NCI-H446 (cell line): ENCODE measurements around the gene FILIP1.

ENCODE experiments used
- DNase-seq, 2 experiments: peaks; one replicate each; lab custom pipeline; 2025; lab: John Stamatoyannopoulos, UW

FILIP1 gene

GRCh38 chr6:75337835-75338580, 155.6 kb downstream of the FILIP1 start:
- no peak for DNase-seq

DNA sequence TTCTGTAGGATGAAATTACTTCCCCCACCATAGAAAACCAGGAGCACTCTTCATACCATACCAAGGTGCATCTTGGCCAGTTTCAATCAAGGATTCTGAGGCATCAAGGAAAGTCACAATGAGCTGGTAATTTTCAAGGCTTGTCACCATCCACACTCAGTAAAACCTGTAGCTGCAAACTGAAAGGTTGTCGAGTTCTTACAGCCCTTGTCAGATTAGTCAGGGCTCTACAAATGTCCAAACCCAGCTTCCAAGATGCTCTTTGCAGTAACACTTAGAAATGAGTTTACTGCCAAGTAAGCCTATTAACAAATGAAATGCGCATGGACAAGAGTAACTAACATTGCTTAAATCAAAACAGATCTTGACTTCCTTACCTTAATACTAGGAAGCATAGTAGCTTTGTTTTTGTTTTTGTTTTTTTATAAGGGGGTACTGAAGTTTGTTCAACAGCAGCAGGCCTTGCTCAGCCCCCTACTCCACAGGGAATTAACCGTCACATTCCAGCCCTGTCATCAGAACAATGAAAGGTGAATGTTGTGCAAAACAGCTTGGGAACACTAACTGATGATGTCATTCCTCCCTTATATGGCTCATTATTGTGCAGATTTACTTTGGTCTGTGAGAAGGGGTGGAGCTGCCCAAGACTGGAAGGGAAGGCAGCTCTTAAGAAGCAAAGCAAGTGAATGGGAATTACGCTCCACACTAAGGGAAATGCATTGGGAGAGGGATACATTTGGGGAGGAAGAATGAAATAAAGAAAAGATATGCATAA, 159.1 kb downstream of the FILIP1 start:
- DNase-seq = no peak

DNA sequence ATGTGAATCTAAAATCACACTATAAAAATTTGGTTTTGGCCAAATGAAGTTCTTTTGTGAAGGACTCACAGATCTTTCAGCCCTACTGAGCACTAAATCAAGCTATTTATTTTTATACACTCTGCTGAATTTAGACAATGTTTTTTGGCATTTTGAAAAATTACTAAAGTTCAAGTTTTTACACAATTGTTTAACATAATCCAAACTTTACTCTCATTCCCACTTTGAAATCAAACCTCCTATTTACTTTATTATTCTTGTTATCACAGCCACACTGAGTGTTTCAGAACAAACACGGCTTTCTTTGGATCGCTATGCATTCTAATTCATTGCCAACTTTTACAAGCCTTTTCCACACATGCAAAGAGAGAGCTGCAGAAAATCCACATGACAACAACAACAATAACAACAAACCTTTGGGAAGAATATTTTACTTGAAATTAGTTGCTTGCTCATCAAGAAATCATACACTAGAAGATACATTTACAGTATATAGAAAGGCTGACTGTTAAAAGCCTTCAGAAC, 159.9 kb downstream of the FILIP1 start:
- no peak for DNase-seq

DNA sequence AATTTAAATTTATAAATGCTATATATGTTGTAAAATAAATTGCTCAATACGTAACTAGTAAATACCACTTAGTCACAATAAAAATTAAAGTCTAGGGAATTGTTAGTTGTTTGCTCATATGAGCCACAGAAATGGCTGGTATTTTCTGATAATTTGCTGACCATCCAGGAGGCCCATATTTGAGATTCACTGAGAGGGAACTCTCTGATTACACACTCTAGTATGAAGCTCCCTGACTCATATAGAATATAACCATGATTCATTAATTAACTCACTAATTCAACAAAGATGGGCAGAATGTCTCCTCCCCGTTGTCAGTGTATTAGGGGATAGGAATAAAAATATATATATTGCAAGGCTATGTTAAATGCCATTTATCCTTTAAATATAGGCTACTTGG, 162.4 kb downstream of the FILIP1 start:
- DNase-seq = no peak

GRCh38 chr6:75329703-75330102, 163.9 kb downstream of the FILIP1 start:
- no peak for DNase-seq

DNA sequence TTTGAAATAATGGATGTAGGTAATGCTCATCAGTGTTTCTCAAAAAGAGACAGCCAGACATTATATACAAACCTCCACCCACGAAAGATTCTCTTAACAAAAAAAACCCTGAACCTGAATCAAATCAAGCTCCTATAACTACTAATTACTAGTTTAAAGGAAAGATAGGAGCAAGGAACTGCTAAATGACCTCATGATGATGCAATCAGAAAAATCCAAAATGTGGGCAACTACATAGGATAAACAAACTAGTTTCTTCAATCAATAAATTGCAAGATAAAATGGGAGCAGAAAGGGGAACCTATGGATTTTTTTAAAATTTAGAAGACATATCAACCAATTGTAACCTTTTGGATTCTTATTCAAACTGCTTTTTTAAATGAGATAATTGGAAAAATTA, 165.8 kb downstream of the FILIP1 start:
- no peak for DNase-seq

DNA sequence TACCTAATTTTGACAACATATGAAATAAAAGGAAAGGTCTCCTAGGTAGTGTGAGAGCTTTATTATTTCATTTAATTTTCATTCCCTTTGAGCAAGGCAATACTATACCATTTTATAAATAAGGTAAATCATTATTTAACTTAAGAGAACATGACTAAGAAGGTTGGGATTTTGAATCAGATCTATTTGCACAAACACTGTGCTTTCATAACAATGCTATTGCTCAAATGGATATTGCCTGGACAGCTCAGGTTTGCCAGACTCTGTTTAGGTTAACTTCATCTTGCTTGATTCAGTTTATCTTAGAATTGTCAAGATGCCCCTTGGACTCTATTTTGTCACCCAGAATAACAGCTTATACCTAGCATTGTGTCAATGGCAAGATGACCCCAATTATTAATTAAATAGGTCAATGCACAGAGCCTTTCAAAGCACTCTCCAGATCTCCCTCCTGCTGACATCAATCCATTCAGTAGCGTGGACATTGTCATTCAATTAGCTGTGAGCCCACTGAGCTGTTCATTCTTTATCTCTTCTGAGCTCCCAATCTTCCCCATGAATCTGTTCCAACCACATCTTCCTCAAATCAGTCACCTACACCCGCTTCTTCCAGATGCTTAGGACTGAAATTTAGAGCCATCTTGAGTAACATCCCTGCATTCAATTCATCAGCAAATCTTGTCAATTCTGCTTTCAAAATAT, 166.9 kb downstream of the FILIP1 start:
- no peak for DNase-seq

- no peak for DNase-seq
Measured at GRCh38 chr6:75318900-75319299, 174.7 kb downstream of the FILIP1 start.

DNA sequence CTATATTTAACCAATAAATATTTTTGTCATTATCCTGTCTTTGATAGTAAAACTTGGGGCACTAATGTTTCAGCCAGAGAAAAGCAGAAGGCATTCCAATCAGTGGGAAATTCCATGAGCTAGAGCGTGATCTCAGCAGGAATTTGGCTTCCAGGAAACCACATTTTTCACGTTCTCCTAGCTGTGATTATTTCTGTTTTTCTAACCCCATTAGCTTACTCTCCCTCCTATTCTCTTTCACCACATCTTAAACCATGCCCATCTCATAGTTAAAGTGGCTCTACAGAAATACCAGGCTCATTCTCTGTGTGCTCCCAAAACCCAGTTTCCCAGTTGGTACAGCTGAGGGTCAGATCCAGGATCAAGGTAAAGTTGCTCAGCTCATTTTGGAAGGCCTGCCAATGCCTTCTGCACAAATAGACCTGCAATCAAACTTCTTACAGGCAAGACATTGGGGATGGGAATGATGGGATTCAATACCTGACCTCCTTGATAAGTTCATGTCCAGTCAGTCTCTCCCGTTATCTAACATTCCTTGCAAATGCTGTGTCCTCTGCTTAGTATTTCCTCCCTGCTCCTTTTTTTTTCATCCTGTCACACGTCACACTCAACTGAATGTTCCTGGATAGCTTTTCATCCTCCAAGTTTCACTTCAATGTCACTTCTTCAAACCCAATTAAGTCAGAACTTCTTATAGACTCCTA, 175.9 kb downstream of the FILIP1 start:
- DNase-seq = no peak

DNA sequence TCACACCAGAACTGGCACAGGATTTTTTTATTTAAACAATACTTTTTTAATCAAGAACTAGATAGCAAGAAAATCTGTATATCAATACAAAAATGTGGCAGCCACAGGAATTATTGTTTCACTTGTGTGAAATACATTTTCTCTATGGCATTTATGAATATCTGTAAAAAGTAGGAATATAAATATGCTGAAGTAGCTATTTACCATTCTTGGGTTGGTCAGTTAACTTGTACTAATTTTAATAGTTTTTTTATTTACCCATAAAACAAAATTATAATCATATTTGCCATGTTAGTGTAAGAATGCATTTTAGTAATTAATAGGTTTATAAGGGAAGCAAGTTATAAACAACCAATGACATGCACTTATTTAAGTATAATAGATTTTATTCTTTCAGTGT, 177.6 kb downstream of the FILIP1 start:
- no peak for DNase-seq

DNA sequence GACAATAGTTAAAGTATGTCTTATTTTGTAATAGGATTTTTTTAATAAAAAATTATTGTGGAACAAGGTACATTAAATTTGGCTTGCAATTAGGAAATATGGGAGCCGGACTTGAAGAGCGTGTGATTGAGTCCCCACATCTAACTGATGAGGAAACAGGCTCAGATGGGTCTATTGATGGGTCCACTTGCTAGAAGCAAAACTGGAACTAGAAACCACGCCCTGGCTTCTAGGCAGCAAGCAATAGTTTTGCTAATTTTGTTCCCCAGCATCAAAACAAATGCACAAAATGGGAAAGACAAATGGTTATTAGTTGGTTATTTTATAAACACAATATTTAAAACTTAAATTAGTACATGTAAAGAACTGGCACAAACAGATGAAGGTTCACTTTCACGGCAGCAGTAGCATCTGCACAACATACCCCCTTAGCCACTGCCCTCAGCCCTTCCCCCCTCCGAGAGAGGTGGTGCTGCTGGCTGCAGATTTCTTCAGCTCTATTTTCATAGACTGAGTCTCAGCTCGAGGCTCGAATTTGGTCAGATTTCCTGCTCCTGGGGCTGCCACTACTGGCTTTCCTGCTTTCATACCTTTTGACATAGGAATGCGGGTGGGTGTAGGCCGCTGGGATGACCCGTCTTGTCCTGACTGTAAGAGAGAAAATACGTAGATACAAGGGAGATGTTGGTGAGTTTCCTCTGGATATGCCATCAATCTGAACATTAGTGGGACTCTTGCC, 185.2 kb downstream of the FILIP1 start:
- no peak for DNase-seq

DNA sequence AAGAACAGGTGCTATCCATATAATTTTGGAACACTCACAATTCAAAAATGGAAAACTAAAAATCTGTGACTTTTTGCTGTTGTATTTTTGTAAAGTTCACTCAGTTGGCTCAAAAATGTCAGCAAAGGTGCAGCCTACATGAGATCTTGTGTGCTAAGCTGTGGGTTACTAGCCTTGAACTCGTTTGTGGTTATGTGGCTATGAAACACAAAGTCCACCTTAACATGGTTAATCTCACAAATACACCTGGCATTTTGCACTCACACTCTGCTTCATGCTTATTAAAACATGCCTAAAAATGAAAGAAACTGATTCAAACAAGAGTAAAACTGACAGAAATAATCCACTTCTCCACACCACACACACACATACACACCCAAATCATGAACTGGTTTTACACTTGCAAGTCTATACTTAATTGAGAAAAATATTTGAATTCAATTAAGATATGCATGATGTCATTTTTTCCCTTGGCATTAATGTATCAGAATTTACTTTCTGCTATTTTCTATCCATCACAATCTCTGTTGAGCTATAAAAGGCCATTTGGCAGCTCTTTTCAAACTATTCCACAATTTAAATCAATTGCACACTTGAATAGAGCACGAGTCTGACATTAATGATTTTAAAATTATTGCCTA, 186.1 kb downstream of the FILIP1 start:
- no peak for DNase-seq

GRCh38 chr6:75306064-75306463, 187.5 kb downstream of the FILIP1 start:
- no peak for DNase-seq

- DNase-seq = no peak
Measured at GRCh38 chr6:75305573-75305972, 188.0 kb downstream of the FILIP1 start.

DNA sequence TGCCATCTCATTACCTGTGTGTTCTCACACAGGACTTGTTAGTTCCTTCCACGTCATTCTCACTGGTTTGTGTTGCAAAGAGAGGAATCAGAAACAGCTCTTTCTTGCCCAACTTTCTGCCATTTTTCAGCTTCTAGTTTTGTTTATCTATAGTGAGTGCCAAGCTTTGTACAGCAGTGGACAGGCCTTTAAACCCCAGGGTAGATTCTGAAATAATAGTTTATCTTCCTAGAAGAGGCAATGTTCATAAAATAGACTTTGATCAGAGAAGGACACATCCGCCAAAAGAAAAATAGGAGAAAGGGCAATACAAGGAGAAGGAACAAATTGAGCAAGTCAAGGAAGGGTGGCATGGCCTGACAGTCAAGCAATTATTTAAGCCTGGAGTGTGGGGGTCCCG, 191.3 kb downstream of the FILIP1 start:
- DNase-seq = no peak

- no peak for DNase-seq
Measured at GRCh38 chr6:75301537-75301936, 192.1 kb downstream of the FILIP1 start.

DNA sequence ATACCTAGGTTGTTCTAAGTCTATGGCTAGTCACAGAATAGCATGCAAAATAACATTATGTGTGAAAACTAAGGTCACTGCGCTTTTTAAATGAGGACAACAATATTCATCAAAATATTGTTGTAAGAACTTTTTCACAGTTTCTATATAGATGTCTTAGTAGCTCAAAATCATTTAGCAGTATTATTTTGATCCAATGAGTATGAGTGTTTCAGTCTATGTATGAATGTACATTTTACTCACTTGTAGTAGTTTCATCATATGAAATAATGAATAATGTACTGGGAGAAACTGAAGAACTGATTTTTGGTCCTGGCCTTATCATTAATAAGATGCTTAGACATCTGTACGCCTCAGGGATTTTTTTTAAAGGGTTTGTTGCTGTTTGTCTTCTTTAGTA, 192.5 kb downstream of the FILIP1 start:
- no peak for DNase-seq

GRCh38 chr6:75300531-75300855, 193.1 kb downstream of the FILIP1 start:
- no peak for DNase-seq

- no peak for DNase-seq
Measured at GRCh38 chr6:75299801-75300530, 193.6 kb downstream of the FILIP1 start.
